Kidney epithelial cell (primary cell): ENCODE measurements around the gene MRPS15. TPM values are rescaled to one million over a fixed set of nuclear protein-coding genes. Genes with fewer than 3 reads are reported as not detected.

Experiments used
- DNase-seq: peaks from one replicate; pipeline ENCODE4 v3.0.0-alpha.2; 2010; ENCODE audit warnings: low read depth
- H3K27me3 ChIP-seq: 2 replicates; pipeline ENCODE4 v1.6.0; 2011; ENCODE audit warnings: low read length; ENCODE audit not compliant: control insufficient read depth, insufficient read depth
- H3K36me3 ChIP-seq: 2 replicates; pipeline ENCODE4 v1.5.1; 2011; ENCODE audit warnings: low read length; ENCODE audit not compliant: control insufficient read depth, insufficient read depth
- H3K4me3 ChIP-seq: 2 replicates; pipeline ENCODE4 v1.5.1; 2011; ENCODE audit warnings: low read depth, mild to moderate bottlenecking, control low read depth, low read length
- CTCF ChIP-seq: IDR thresholded peaks from 2 replicates; pipeline ENCODE4 v1.5.1; 2011; ENCODE audit warnings: mild to moderate bottlenecking, moderate library complexity, low read length, control low read depth, inconsistent platforms; ENCODE audit not compliant: insufficient read depth, poor library complexity, severe bottlenecking
- total RNA-seq: library from RNA; depleted of rRNA; stranded (reverse); fragments of >200 nt; gene quantifications from 2 replicates; pipeline ENCODE4 v1.2.3, GENCODE V29; 2015

The MRPS15 gene
- total RNA-seq, 1 donor from 2014 or later = 121 TPM

GRCh38 chr1:36420409-36420808, 43.8 kb downstream of the MRPS15 start:
- H3K4me3 ChIP-seq = no peak overlapping the region
- no peaks in the 10 kb centered on the region for H3K36me3 ChIP-seq
- H3K27me3 ChIP-seq = no peaks in the 10 kb centered on the region
- no peak for TF ChIP-seq CTCF
- no peak for DNase-seq

GRCh38 chr1:36419569-36419968, 44.6 kb downstream of the MRPS15 start:
- DNase-seq = no peak
- TF ChIP-seq CTCF = no peak

GRCh38 chr1:36419140-36419539, 45.0 kb downstream of the MRPS15 start:
- no peaks in the 10 kb centered on the region for H3K27me3 ChIP-seq
- no peak overlapping the region for H3K4me3 ChIP-seq
- no peak for DNase-seq
- no peaks in the 10 kb centered on the region for H3K36me3 ChIP-seq
- TF ChIP-seq CTCF = no peak

More at GRCh38 chr1:36419569-36419968, 44.6 kb downstream of the MRPS15 start:
- Histone ChIP-seq H3K4me3 (no peak overlapping the region), H3K27me3 (no peaks in the 10 kb centered on the region), H3K36me3 (no peaks in the 10 kb centered on the region)

- Histone ChIP-seq H3K4me3 (no peak overlapping the region), H3K36me3 (no peaks in the 10 kb centered on the region), H3K27me3 (no peaks in the 10 kb centered on the region)
- TF ChIP-seq CTCF = no peak
- no peak for DNase-seq
Measured at GRCh38 chr1:36417931-36418330, 46.3 kb downstream of the MRPS15 start.

GRCh38 chr1:36415661-36416326, 48.4 kb downstream of the MRPS15 start:
- DNase-seq = no peak
- no peaks in the 10 kb centered on the region for H3K27me3 ChIP-seq
- no peak overlapping the region for H3K4me3 ChIP-seq
- no peak for TF ChIP-seq CTCF
- no peaks in the 10 kb centered on the region for H3K36me3 ChIP-seq

GRCh38 chr1:36414384-36414783, 49.8 kb downstream of the MRPS15 start:
- Histone ChIP-seq H3K4me3 (no peak overlapping the region), H3K36me3 (no peaks in the 10 kb centered on the region), H3K27me3 (no peaks in the 10 kb centered on the region)
- no peak for DNase-seq
- no peak for TF ChIP-seq CTCF
